ENCODE measurements around the gene DHX34.
"Not testable (repeated sequence)": the region's sequence is repeated elsewhere in the genome, so short reads cannot be mapped to it uniquely, and the experiment has no call there.

The DHX34 gene

DNA sequence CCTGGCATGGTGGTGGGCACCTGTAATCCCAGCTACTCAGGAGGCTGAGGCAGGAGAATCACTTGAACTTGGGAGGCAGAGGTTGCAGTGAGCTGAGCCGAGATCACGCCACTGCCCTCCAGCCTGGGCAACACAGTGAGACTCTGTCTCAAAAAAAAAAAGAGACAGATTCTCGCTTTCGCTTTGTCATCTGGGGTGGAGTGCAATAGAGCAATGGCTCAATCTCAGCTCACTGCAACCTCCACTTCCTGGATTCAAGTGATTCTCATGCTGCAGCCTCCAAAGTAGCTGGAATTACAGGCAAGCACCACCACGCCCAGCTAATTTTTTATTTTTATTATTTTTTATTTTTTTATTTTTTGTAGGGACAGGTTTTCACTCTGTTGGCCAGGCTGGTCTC is 39.6 kb downstream of the DHX34 start:
- H3K4me3 ChIP-seq (ENCODE audit: low read depth, low read length), result not testable (repeated sequence)

DNA sequence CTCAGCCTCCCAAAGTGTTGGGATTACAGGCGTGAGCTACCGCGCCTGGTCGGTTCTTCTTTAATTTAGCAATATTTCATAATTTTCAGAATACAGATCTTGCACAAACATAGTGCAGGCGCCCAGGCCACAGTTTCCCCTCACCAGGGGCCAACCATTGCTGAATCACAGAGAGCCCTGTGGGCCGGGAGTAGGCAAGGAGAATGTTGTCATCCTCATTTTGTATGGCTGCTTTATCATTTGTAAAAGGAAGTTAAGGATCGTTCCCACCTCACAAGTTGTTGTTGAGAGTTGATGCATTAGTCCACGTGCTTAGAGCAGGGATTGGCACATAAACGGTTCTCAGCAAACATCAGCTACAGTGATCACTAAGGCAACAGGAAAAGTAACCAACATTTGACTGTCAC is 40.0 kb downstream of the DHX34 start:
- H3K4me3 ChIP-seq (ENCODE audit: low read depth, low read length), result no peak overlapping the region

DNA sequence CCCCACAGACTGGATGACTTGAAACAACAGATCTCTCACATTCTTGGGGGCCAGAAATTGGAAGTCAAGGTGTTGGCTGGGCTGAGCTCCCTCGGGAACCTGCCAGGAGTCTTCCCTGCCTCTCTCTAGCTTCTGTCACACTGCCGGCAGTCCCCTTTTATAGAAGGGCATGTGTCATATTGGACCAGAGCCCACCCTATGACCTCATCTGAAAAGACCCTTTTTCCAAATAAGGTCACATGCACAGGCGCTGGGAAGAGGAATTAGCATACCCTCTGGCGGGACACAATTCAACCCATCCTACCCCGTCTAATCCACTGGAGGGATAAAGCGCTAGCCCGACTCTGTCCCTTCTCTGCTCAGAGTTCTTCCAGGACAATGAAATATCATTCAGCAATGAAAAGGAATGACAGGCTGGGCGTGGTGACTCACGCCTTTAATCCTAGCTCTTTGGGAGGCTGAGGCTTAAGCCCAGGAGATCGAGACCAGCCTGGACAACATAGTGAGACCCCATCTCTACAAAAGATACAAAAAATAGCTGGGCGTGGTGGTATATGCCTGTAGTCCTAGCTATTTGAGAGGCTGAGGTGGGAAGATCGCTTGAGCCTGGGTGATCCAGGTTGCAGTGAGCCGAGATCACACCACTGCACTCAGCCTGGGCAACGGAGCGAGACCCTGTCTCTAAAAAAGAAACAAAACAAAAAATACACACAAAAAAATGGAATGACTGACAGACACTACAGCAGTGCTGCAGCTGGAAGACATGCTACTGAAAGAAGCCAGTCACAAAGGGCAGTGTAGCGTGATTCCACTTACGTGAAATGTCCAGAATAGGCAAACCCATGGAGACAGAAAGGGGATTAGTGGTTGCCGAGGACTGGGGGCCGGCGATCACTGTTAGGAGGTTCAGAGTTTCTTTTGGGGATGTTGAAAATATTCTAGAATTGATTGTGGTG is 41.7 kb downstream of the DHX34 start:
- no peak overlapping the region for H3K4me3 ChIP-seq (ENCODE audit: low read depth, low read length)

DNA sequence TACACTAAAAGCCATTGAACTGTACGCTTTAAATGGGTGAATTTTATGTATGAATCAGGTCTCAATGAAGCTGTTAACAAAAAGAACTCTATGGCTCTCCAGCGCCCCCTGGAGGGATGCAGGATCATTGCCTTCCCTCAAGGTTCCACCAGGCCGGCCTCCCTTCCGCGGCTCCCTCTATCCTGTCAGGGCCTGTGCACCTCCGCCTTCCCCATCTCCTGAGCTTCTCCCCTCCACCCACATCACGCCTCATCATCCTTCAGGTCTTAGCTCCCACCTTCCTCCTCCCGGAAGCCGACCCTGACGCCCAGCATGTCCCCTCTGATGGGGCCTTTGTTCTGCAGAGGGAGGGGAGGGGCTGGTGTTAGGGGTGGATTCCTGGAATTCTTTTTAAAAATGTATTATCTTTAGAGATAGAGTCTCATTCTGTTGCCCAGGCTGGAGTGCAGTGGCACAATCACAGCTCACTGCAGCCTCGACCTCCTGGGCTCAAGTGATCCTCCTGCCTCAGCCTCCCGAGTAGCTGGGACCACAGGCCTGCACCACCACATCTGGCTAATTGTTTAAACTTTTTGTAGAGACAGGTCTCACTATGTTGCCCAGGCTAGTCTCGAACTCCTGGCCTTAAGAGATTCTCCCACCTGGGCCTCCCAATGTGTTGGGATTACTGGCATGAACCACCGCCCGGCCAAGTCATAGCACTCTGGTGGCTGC is 42.6 kb downstream of the DHX34 start:
- H3K4me3 ChIP-seq (ENCODE audit: low read depth, low read length), result no peak overlapping the region

DNA sequence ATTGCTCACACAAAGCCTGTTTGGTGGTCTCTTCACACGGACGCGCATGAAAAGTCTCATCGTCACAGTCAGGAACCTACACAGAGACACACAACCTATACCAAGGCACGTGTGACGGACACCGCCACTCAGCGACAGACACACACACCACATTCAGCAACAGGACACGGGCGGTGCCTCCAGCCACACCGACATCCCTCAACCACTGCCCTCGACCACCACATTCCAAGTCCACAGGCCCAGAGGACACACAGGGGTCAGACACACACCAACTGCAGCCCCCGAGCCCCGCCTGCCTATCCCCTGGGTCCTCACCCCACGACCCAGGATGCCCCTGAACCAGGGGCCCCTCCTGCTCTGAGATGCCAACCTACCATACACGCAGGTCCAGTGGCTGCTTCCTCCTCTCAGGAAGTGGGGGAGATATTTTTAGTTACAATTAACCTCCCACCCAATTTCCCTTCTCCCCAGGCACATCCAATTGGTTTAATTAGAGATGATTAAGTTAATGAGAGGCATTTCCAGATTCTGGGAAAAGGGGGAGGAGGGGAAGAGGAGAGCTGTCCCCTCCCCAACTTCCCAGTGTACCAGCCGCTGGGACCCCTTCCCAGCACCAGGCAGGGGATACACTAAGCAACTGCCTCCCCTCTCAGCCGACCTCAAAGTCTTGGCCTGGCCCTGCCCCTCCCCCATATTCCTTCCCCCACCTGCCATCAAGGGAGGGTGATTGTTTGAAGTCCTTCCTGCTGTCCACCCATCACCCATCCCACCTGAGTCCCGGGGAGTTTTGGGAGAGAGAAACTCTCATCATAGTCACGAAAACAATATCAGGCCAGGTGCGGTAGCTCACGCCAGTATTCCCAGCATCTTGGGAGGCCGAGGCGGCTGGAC is 49.8 kb downstream of the DHX34 start:
- H3K4me3 ChIP-seq (ENCODE audit: low read depth, low read length), result no peak overlapping the region

DNA sequence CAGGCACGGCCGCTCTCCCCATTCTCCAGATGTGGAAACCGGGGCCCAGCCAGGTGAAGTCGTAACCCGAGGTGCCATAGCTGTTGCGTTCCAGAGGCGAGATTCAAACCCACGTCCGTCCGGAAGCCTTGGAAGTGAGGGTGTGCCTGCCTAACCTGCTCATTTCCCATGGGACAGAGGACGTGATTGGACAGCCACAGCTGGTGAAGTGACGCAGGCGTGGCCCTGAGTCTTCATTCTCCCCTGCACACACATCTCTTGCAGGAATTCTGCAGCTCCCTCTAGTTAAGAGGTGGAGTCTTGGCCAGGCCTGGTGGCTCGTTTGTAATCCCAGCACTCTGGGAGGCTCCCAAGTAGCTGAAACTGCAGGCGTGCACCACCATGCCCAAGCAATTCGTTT is 53.4 kb downstream of the DHX34 start:
- no peak overlapping the region for H3K4me3 ChIP-seq (ENCODE audit: low read depth, low read length)

DNA sequence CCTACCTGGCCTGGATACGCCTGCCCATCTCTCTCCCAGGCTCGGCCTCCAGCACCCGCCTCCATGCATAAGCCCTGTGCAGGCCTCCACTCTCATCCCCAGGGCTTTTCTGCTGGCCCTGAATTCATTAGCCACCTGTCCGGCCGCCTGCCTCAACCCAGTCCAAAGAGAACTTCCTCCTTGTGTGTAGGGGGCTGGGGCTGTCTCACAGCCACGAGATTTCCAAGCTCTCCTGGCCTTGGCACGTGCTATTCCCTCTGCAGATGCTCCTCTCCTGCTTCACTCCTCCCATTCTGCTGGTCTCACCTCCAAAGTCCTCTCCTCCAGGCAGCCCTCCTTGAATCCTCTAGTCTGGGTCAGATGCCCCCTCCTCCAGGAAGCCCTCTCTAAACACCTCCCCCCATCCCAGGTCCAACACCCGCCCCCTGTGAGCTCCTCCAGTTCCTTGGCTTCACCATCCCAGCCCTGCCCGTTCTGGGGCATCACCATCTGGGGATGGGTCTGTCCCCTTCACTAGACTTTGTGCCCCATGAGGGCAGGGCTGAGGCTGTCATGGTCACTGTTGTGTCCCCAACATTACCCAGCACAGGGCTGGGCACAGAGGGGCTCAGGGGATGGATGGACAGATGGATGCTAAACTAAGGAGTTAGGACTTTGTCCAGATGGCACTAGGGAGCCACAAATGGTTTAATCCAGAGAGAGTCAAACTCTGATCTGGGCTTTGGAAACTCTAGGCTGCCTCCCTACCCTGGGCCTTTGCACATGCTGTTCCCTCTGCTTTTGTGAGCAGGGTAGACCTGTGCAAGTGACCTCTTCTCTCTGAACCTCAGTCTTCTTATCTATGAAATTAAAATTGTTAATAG is 55.5 kb downstream of the DHX34 start:
- H3K4me3 ChIP-seq (ENCODE audit: low read depth, low read length), result no peak overlapping the region

DNA sequence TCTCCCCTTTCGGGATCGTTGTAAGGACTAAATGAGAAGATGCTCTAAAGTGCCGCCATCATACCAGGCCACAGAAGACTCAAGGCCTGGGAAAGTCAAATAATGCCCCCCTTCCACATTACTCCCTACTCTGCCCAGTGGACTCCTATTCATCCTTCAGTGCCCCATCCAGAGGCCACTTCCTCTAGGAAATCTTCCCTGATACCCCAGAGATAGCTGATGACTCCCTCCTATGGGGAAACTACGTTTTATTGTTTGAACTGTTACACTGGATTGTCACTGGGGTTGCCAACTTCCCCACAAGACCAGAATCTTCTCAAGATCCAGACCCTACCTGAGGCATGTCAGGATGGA is 56.1 kb downstream of the DHX34 start:
- no peak overlapping the region for H3K4me3 ChIP-seq (ENCODE audit: low read depth, low read length)

DNA sequence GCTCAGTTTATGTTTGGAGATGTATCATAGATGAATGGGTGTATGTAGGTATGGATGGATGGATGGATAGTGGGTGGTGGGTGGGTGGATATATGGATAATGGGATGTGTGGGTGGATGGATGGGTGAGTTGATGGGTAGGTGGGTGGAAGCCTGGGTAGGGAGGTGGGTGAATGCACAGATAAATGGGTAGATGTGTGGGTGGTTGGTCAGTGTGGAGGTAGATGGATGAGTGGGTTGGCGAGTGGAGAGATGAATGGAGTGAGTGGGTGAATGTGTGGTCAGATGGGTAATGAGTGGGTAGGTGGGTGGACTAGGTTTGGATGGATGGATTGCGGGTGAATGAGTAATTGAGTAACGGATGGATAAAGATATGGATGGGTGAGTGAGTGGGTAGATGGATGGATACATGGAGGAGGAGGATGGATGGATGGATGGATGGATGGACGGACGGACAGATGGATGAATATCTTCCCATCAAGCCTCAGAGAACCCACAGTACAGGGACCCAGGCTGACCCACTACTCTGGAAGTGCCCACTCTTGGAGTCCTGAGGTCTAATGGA is 56.8 kb downstream of the DHX34 start:
- H3K4me3 ChIP-seq (ENCODE audit: low read depth, low read length), result no peak overlapping the region

DNA sequence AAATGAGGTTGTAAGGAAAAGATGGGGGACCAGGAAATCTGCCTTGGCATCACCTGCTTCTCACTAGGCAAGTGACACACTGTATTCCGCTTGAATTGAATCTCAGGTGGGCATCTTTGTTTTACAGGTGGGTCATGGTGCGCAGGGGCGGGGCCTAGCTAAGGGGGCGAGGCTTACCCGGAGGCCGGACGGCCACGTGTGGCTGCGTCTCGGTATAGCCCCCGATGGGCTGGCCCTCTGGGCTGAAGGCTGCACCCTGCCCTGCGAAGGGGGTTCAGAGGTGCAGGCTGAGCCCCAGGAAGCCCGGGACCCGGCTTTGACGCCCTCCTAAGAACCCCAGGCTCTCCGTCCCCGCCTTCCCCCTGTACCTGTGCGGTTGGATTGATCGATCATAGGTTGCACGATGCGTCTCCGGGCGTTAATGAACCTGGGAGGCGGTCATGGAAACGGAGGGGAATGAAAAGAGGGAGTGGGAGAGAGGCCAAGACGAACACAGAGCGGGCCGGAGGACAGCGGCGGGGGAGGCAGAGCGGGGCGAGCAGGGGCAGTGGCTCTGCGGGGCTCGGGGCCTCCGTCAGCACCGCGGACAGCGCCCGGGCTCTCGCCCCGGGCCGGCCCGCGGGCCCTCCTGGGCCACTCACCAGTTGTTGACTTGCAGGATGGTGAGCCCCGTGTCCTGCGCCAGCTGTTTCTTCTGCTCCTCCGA is 57.7 kb downstream of the DHX34 start:
- no peak overlapping the region for H3K4me3 ChIP-seq (ENCODE audit: low read depth, low read length)

DNA sequence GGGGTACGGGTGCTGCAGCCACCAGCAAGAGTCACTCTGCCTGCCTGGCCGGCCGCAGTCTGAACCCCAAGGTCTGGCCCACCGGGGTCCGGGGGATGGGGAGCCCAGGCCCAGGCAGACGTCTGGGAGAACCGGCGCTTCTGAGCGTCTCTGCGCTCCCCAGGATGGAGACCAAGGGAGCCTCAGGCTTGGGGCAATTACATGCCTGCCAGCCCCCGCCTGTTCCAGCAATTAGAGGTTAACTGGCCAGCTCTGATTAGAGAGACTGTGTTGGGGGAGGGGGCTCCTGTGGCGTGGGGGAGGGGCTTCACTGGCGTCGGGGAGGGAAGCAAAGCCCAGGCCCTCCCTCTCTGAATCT is 58.3 kb downstream of the DHX34 start:
- no peak overlapping the region for H3K4me3 ChIP-seq (ENCODE audit: low read depth, low read length)

DNA sequence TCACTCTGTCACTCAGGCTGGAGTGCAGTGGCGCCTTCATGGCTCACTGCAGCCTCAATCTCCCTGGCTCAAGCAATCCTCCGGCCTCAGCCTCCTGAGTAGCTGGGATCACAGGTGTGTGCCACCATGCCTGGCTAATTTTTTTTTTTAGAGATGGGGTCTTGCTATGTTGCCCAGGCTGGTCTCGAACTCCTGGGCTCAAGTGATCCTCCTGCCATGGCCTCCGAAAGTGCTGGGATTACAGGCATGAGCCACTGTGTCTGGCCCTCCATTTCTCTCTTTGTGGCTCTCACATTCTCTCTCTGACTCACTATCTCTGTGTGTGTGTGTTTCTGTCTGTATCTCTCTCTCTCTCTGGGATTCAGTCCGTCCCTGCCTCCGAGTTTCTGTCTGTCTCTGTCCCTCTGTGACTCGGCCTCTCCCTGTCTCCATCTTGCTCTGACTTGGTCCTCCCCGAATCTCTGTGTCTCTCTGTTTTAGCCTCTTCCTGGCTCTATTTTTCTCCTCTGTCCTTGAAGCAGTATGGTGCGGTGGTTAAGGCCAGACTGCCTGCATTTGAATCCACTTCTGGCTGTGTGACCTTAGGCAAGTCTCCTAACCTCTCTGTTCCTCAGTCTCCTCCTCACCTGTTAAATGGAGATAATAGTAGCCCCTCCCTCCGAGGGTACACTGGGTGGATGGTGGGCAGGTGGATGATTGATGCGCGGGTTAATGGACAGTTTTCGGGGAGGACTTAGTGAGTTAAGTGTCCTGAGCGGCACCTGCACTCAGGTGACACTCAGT is 59.2 kb downstream of the DHX34 start:
- no peak overlapping the region for H3K4me3 ChIP-seq (ENCODE audit: low read depth, low read length)

DNA sequence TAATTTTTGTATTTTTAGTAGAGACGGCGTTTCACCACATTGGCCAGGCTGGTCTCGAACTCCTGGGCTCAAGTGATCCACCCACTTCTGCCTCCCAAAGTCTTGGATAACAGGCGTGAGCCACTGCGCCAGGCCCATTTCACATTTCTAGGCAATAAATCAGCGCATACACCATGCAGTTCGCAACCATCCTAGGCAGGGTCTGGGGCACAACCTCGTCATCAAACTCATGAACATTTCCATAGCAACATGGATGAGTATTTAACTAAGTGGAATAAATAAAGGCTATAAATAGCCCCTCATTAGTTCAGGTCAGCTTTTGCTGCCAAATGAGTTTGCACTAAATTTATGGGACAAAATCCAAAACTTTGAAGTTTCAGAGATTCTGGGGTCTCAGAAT is 62.0 kb downstream of the DHX34 start:
- H3K4me3 ChIP-seq (ENCODE audit: low read depth, low read length), result no peak overlapping the region

DNA sequence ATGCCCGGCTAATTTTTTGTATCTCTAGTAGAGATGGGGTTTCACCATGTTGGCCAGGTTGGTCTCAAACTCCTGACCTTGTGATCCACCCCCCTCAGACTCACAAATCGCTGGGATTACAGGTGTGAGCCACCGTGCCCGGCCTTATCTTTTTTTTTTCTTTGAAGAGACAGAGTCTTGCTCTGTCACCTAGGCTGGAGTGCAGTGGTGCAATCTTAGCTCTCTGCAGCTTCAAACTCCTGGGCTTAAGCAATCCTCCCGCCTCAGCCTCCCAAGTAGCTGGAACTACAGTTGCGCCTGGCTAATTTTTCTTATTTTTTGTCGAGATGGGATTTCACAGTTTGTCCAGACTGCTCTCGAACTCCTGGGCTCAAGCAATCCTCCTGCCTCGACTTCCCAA is 62.6 kb downstream of the DHX34 start:
- H3K4me3 ChIP-seq (ENCODE audit: low read depth, low read length), result not testable (repeated sequence)

DNA sequence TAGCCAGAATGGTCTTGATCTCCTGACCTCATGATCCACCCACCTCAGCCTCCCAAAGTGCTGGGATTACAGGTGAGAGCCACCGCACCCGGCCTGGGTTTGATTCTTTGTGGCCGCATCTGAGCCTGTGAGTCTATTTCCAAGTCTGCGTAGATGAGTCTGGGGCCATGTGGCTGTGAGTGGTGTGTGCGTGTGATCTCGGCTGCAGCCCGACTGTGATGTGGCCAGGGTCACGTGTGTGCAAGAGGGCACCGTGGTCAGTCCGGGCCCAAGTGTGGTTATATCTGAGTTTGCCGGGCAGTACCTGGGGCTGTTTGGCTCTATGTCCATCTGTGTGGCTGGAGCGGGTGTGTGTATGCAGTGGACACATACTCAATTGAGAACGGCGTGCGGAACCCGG is 64.8 kb downstream of the DHX34 start:
- H3K4me3 ChIP-seq (ENCODE audit: low read depth, low read length), result no peak overlapping the region

DNA sequence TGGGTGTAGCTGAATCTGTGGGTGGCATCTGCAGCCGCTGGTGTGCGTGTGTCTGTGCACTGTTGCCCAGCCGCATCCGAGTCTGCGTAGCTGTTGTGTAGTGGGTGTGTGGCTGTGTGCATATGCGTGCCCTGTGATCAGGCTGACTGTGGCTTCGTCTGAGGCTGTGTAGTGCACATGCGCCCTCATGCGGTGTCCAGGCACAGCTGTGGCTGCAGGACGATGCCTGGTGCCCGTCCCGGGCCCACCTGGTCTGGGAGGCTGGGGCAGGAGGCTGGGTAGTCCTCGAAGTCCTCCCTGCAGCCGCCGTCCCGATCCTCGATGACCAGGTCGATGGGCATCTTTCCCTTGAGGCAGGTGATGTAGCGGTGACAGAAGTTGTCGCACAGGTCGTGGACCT is 65.4 kb downstream of the DHX34 start:
- no peak overlapping the region for H3K4me3 ChIP-seq (ENCODE audit: low read depth, low read length)

DNA sequence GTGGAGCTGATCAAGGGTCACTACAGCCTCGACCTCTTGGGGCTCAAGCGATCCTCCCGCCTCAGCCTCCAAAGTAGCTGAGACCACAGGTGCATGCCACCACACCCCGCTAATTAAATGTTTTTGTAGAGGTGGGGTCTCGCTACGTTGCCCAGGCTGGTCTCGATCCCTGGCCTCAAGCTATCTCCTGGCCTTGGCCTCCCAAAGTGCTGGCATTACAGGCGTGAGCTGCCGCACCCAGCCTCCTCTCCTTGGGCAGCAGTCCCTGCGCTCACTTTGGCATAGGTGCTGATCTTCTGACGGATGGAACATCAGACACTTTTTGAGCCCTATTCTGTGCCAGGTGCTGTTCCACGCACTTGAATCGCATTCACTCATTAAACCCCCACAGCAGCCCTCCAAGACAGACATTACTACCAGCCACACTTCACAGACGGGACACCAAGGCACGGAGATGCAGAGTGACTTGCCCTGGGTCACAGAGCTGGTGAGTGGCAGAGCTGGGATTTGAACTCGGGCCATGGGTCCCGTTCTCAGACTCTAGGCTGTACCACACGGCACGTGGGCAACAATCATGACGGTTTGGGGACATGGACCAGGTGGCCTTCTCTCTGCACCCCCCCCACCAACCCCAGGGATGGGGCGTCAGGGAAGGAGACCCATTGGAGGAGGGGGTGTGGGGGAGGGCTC is 67.0 kb downstream of the DHX34 start:
- H3K4me3 ChIP-seq (ENCODE audit: low read depth, low read length), result no peak overlapping the region

DNA sequence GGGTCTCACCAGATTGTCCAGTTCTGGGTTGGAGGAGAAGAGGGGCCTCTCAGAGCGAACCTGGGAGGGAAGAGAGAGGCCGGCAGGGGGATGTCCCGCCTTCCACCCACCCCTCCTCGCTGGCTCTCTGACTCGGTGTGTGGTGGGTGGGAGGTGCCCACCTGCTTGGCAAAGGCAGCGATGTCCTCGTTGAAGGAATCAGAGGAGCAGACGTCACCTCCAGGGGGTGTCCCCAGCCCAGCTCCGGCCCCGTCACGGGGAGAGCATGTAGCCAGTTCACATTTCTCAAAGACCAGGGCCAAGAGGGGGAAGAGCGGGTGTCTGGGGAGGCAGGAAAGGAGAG is 67.5 kb downstream of the DHX34 start:
- no peak overlapping the region for H3K4me3 ChIP-seq (ENCODE audit: low read depth, low read length)
